NOMO-1 treated with DMSO at 0.1 percent for 48 hours (cell line): Measurements from ENCODE around the gene MEX3C.

Experiments
- DNase-seq: peaks from one replicate; lab custom pipeline; 2025; ENCODE audit not compliant: unreplicated experiment; lab: John Stamatoyannopoulos, UW

The MEX3C gene

DNA sequence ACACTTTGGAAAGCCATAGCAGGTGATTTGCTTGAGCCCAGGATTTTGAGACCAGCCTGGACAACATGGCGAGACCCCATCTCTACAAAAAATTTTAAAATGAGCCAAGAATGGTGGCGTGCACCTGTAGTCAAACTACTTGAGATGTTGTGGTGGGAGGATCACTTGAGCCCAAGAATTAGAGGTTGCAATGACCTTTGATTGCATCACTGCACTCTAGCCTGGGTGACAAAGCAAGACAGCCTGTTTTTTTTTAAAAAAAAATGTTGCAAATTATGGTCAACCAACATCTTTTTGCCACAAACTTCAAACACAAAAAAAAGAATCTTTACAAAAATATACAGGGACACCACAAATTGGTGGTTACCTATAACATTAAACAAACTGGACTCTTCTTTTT lies 40.3 kb downstream of the MEX3C start:
- DNase-seq, result no peak

DNA sequence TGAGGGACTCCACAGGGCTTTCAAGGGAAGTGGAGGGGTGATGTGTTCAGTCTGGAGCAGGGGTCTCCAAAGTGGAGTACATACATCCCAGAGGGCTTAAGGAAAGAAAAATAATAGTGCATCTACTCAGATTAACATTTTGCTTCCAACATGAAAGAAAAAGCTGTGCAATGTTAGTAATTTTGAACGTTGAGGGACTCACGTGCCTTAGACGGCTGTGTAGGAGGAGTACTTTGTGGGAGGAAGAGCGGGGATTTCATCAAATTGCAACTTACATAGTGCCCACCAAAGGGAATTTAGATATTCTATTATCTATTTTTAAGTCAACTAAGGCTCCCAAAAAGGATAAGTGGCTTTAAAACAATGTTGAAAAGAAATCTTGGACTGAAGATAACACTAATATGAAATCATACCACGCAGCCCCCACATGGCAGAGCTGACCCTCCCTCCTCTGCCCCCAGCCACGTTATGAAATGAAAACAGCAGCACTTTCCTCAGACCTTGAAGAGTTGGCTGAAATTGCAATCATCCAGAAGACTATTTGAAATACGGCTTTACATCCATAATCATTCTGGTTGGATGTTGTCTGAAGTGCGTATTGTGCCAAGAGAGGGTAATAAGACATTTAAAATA lies 42.9 kb downstream of the MEX3C start:
- no peak for DNase-seq

DNA sequence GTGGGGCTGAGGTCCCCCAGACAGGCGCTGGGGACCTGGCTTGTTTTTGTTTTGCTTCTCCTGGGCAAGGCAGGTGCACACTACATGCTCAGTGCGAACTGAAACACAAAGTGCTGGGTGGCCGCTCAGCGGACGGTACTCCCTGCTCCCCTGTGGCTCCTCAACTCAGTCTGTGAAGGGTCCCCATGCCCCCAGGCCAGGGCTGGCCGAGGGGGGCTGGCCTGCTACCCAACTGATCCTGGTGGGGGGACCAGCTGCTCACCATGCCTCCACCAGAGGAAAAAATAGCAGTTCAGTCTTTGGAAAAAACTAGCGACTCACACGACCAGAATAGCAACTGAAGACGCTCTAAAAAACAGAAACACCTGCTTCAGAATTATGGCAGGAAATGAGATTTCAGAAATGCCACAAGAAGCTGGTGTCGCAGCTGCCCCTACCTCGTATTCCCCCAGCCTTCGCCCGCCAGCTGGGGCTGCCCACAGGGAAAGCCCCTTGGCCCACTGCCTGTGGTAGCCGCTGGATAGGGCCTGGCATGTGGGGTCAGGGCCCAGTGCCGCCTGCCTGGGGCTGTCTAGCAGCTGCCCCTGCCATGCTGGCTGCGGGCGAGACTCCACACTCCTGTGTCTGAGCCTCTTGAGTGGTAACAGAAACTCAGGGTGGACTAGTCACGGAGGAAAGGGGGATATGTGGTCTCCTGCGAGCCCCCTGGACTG lies 43.7 kb downstream of the MEX3C start:
- DNase-seq, result no peak

DNA sequence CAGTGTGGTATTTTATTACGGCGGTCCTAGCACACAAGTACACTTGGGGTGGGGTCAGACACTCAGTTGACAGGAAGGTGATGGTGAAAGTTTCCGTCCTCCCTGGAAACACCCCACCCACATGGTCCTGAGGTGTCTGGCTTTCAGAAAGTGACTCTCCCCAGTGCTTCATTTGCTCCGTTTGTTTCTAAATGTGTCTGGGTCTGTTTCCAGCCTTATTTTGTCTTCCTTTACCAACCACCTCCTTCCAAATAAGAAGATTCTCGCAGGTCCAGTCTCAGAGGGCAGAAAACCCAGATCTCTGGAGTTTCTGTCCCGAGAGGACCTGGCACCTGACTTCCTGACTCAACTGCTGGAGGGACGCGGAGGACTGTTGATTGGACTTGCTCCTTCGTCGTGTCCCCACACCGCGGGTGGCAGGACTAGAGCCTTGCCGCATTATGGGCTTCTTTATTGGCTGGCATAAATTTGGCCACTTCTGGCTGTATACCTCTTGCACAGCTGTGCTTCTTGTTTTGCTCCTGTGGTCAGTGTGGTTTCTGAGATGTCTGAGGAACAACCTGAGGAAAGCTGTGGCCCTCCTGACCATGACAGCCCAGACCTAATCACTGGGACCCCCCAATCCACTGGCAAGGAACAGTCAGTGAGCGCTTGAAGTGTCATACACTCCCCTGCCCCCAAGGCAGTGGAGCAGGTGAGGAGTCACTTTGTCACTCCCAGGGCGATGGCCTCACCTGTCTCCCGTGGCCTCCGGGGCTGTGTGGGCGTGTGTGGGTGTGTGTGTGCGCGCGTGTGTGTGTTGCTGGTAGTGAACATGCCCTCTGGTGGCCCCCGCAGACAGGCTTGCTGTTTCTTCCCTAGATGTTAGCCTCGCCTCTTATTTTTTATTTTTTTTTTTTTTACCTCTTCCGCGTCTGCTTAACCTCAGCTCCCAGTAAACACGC lies 45.6 kb downstream of the MEX3C start:
- no peak for DNase-seq

DNA sequence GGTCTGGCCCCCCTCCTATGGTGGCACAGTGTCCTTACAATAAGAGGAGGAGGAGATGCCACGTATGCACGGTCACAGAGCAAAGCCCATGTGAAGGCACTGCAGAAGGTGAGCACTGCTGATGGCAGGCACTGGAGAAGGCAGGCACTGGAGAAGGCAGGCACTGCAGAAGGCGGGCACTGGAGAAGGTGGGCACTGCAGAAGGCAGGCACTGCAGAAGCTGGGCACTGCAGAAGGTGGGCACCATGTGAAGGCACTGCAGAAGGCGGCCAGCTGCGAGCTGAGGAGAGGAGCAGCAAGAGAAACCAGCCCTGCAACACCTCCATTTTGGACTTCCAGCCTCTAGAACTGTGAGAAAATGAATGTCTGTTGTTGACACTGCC lies 46.3 kb downstream of the MEX3C start:
- DNase-seq, result no peak

DNA sequence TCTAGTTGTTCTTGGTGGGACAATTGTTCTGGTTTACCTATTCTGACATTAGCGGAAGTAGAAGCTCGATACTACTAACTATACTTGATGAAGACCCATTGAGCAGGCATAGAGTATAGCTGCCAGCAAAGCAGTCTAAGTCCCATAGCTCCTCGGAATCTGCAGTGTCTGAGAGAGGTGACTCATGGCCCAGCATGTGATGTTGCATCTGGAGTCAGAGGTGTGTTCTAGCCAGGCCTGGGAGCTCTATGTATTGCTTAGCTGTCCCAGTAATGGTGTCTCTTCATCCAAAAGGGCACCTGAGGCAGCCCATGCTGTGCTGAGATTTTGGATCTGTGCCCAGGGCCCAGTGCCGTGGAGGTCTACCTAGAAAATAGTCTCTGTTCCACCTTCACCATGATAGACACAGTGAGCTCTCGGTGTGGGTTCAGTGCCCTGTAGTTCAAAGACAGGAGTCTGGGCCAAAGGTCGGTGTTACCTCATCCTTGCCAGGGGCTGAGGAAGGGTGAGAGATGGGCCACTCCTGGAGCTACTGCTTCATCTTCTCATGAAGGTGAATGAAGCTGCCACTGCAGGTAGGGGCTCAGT lies 47.3 kb downstream of the MEX3C start:
- DNase-seq, result no peak

DNA sequence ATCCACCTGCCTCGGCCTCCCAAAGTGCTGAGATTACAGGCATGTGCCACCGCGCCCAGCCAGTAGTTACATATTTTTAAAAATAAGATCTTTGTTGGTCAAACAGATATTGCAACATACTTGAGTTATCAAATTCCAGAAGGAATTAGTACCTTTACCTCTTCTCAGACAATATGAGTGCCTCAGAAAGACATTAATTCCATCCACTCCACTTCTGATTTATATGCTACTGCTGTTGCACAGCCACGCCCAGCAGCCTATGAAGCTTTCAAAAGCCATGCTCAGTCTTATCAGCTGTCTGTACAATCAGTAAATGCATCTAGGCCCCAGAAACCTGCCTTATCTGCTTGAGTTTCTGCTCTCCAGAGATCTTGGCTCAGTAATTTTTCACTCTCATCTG lies 47.8 kb downstream of the MEX3C start:
- no peak for DNase-seq

DNA sequence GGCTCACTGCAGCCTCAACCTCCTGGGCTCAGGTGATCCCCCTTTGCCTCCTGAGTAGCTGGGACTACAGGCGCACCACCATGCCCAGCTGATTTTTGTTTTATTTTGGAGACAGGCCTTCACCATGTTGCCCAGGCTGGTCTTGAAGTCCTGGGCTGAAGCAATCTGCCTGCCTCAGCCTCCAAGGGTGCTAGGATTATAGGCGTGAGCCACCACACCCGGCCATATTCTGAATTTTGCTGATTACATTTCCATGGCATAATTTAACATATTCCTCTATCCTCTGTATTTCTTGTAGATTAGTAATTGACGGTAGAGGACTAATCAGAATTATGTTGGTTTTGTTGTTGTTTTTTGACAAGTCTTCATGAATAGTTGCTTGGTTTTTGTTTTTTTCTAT lies 50.6 kb downstream of the MEX3C start:
- no peak for DNase-seq

DNA sequence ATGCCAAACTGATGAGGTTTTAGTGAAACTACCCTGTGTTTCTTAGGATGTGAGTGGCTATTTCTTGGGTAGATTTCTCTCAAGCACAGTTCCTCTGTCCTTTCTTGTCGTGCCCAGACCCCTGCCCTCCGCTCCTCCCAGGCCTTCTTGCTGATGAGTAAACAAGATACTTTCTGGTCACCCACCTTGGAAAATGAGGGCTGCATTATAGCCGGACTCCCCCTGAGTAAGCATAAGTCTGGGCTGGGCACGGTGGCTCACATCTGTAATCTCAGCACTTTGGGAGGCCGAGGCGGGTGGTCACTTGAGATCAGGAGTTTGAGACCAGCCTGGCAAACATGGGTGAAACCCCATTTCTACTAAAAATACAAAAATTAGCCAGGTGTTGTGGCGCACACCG lies 58.5 kb downstream of the MEX3C start:
- no peak for DNase-seq

DNA sequence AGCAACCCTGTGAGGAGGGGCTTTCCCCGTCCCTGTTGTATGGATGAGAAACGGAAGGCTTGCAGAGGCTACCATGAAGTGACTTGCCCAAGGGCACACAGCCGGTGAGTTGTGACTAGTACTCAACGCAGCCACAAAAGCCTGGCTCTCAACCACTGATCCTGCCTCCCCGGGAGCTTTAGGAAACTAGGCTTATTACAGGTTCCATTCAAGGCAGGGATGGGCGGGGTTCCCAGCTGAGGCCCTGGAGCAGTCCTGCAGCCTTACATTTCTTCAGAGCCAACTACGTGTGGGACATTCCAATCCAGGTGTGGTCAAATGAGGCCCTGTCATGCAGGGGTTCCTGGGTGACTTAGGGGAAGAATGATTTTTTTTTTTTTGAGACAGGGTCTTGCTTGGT lies 59.6 kb downstream of the MEX3C start:
- DNase-seq, result no peak

DNA sequence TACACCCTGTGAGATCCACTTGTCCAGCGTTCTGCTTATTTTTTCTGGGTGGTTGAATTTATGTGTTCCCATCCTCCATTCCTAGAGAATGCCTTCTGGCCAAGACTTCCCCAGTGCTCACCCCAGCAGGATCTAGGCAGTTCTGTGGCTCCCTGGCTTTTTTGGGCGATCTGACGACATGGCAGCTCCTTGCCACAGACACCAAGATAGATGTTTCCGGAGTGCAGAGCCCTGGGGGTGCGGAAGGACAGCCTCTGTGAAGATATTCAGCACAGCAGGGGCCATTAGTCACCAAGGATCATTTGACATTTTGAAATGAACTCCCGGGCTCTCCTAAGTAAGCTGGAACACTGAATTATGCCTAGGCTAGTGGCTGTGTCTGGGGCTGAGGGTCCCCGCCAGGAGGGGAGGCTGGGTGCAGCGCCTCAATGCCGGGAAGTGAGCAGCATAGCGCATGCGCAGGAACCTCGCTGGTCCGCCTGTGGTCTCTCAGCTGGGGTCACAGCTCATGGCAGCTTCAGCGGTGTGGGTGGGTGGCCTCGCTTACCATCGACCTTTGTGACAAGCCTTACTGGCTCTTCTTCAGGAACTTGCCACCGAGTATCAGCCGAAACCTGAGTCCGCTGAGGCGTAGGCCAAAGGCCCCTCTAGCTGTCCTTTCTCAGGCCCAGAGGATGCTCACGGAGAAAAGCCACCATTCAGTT lies 60.3 kb downstream of the MEX3C start:
- DNase-seq, result no peak

DNA sequence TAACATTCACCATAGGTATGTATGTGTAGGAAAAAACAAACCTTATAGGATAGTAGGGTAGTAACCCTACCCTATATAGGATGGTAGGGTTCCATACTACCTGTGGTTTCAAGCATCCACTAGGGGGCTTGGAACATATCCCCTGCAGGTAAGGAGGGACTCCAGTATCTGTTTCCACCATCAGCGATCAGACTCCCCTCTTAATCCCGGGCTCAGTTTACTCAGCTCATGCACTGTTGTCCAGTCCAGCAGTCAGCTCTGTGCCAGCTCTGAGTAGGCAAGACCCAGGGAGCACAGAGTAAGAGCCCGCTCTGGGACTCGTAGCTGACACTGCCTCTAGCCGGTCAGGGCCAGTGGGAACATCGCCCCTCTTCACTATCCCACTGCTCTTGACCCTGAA lies 61.7 kb downstream of the MEX3C start:
- no peak for DNase-seq

DNA sequence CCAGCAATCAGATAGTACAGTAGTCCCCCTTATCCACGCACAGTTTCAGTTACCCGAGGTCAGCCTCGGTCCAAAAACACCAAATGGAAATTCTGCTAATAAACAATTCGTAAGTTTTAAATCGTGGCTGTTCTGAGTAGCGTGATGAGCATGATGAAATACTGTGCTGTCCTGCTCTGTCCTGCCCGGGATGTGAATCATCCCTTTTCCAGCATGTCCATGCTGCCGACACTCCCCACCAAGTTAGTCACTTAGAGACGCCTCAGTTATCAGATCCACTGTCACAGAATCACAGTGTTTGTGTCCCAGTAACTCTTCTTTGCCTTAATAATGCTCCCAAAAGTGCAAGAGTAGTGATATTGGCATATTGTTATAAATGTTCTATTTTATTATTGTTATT lies 62.1 kb downstream of the MEX3C start:
- no peak for DNase-seq

DNA sequence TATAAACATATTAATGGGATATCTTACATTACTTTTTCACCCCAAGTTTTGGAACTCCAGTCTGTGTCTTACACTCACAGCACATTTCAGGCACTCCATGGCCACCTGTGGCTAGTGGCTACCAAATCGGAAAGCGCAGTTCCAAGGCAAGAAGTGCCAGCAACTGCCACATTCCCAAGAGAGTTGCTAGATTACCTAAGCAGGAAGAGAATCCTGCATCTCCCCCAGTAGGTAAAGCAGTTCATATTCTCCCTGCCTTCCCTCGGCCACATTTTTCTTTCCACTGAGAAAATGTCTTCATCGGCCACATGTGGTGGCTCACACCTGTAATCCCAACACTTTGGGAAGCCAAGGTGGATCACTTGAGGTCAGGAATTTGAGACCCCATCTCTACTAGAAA lies 62.8 kb downstream of the MEX3C start:
- no peak for DNase-seq

DNA sequence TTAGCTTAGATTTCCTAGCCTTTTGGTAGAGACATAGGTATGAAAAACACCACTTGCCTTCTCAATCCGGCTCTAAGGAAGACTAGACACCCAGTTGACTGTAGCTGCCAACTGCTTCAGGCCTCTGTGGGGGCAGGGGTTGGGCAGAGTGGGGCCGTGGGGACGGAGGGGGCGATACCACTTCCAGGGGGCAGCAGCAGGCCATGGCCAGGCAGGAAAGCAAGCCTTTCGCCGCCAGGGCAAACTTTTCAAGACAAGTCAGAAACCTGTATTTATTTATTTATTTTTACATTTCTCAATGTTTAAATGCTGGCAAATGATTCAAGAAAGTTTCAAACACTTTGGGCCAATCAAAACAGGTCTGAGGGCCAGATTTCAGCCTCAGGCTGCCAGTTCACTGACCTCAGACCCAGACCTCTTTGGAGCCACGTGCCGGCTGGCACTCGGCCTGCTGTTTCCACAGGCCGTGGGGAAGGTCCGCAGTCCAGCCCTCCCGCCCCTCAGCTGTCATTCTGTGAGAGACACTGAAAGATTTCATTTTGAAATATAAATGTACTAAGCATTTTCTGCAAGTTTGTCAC lies 63.8 kb downstream of the MEX3C start:
- DNase-seq, result no peak

DNA sequence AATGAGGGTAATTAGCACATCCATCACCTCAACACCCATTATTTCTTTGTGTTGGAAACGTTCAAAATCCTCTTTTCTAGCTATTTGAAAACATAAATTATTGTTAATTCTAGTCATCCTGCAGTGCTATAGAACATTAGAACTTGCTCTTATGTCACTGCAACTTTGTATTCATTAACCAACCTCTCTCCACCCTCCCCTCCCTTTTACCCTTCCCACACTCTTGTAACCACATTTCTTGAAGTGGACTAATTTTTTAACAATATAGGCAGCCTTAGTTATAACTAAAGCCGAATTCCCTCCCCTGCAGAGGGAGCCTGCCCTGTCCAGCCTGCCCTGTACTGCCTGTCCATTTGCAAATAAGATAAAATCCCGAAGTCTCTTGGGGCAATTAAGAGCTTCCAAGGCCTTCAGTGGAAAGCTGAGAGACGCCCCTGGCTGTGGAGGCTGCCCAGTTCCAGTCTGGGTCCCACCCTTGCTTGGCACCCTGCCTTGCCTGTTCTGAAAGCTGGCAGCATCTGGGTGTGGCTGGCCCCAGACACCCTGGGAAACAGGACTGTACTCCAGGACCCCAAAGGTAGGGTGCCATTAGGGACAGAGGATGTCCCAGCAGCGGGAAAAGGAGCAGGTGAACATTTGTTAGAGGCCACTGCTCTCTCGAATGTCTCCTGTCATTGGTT lies 65.1 kb downstream of the MEX3C start:
- no peak for DNase-seq

DNA sequence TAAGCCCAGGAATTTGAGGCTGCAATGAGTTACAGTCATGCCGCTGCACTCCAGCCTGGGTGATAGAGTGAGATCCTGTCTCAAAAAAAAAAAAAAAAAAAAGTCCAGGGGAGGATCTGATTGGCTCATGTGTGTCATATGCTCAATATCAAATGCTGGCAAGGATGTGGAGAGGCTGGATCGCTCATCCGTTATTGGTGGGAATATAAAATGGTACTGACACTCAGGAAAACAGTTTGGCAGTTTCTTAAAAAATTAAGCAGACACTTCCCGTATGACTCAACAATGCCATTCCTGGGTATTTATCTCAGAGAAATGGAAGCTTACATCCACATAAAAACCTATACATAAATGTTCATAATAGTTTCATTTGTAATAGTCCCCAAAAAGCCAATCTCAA lies 68.9 kb downstream of the MEX3C start:
- DNase-seq, result no peak

DNA sequence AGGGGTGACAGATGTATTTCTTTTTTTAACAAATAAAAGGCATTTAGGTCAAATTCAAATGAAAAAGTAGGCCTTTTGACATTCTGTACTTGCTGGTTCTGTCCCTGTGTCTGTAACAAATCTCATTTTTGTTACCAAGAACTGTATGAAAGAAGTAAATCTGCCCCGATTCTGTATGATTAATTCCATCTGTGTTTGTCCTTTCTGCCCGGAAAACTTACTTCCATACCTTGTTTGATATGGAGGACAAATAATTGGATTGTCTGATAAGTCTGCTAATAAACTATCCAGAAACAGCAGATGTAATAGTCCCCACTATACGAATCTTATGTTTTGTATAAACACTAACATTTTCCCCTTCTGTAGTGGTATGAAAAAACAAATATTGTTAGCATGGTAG lies 69.8 kb downstream of the MEX3C start:
- DNase-seq, result no peak

DNA sequence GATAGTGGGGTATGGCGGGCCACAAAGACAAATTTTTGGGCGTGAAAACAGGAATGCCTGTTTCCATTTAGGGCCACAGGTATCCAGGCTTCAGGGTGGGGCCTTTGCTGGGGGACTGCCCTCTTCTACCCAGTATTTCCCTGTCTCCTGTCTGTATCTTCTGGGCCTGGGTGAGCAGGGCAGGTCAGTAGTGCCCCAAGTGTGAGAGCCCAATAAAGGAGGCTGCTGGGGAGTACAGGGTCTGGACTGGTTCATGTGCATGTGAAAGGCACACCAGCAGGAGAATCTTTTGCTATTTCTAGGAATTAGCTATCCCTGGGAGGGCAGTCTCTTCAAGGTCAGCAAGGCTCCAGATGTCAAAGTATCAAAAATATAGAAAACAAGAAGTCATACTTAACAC lies 71.5 kb downstream of the MEX3C start:
- no peak for DNase-seq
